GM18526 (cell line): Measurements from ENCODE around the gene AK8.

Experiments
- POLR2A ChIP-seq: IDR thresholded peaks from 3 replicates; pipeline ENCODE4 v1.6.1; 2011; ENCODE audit not compliant: insufficient read length; ENCODE audit errors: extremely low read depth

The AK8 gene

GRCh38 chr9:132849185-132849706 is 28.8 kb downstream of the AK8 start:
- TF ChIP-seq POLR2A = no peak

DNA sequence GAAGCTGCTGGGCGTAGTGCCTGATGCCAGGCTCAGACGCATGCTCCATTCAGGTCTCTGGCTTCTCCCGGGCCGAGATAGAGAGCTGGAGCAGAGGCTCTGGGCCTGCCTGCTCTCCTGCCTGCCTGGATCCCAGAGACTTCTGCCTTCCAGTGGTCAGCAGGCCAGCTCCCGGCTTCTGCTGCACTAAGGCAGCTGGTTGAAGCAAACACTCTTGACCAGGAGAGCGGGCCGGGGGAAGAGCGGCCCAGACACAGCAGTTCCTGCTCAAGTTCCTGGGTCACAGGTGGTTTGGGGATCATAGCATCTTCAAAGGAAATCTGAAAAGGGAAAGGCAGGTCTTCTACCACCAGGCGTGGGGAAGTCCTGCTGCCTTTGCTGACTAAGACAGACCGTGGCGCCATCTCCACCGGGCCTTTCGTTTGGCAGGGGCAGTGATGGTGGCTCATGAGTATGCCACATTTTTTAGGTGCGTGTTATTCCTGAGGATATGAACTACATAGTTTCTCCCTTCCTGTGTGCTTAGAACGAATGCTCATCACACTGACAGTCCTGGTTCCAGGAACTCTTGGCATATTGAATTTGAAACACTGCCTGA is 31.1 kb downstream of the AK8 start:
- TF ChIP-seq POLR2A = no peak

GRCh38 chr9:132846109-132846917 is 31.8 kb downstream of the AK8 start:
- no peak for TF ChIP-seq POLR2A

- no peak for TF ChIP-seq POLR2A
These were observed 35.7 kb downstream of the AK8 start for GRCh38 chr9:132842124-132843044.

DNA sequence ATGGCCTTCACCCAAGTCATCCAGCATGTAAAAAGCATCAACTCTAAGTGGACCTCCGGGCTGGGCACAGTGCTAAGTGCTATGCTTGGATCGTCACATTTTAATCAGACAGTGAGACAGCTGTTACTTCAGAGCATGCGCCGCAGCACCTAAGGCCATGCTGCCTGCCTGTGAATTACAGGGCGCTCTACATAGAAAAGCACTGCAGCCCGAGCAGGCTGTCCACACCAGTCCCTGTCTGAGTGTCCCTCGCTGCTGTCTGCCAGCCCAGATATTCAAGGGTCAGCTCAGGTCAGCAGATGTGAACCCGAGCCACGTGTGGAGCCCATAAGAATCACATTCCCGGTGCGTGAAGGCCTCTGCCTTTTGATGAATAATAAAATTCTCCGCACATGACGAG is 37.1 kb downstream of the AK8 start:
- TF ChIP-seq POLR2A = no peak

DNA sequence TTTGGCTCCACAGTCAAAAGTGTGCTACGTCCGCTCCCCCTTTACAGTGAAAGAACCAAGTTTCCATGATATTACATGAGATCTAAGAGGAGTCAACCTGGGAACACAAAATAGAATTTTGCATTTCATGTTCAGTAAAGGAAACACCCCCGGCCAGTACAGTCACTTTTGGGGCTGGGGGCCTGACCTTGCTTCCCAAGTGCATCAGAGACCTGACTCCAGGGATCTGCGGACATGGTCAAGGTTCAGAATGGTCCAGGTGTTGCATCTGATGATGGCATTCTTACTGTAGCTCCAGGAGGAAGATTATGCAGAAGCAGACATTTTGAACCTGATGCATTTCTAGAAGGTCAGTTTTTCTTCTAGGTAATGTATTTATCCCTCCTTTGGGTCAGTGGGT is 39.8 kb downstream of the AK8 start:
- TF ChIP-seq POLR2A = no peak

DNA sequence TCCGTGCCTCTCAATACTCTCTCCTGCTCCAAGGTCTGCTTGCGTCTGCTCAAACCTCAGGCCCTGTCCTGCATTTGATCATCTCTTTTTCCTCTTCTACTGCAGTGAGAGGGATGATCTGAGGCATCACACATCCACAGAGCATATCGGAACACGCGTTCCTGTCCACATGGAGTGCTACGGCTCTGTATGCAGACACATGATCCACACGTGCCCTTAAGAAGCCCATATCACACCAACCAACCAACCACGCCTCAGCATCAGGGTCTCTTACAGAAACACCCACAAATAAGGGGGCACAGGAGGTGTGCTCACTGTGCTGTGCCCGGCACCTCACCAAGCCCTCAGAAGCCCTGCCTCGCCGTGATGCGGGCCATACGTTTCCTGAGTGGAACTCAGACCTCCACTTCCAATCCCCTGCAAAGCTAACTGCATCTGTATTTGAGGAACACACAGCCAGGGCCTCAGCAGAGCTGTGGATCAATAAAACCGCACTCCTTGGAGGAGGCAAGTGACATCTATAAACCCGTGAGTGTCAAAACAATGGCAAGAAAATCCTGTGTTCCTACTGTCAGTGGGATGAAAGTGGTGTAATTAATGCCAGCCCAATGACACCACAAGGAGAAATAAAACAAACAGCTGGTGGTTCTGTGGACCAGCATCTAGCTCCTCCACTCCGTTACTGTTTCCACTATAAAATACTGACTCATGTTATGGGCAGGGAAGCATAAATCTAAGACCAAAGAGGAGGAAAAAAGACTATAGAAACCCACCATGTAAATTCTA is 40.4 kb downstream of the AK8 start:
- TF ChIP-seq POLR2A = no peak

DNA sequence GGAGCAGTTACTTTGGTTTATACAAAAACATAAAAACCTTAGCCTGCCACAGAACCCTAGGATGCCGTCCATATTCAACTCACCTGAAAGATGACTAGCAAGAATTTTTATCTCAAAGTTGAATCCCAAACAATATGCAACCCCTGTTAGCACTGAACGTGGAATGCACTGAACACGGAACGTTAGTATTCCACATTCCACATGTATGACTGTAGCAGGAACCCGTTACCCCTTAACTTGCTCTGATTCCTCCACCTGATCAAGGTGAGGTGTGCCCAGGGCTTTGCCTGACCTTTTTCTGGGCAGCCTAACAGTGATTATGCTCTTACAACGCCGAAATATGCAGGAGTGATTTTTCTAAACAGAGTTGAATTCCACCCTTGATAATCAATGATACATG is 43.7 kb downstream of the AK8 start:
- TF ChIP-seq POLR2A = no peak

- TF ChIP-seq POLR2A = no peak
These were observed 44.4 kb downstream of the AK8 start for GRCh38 chr9:132833550-132834121.

DNA sequence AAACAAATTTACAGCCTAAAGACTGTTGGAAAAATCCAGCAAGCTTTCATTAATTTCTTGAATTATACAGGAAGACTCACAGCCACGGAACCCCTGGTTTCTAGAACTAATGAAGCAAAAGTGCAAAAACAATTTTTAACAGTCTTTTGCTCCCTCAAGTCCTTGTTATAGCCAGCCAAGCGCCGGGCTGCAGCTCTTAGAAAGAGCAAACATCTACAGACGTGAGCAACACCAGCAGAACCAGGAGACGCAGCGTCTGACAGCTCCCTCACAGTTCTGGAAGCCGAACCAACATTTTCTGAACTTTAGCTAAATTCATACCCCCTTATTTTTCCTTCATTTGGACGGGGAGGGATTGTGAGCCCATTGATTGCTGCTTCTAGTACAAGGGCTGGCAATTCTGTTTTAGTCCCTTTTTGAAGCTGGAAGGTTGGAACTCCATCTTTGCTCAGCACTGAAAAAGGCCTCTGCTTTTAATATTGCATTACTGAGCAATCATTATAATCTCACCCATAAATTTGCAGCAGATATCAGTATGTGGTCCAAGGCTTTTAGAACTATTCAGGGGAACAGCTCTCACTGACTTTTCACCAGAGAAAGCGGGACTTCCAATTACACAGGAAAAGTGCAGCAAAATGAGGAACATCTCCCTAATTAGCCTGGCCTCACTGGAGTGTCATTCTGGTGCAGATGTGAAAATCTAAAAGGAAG is 45.8 kb downstream of the AK8 start:
- no peak for TF ChIP-seq POLR2A

DNA sequence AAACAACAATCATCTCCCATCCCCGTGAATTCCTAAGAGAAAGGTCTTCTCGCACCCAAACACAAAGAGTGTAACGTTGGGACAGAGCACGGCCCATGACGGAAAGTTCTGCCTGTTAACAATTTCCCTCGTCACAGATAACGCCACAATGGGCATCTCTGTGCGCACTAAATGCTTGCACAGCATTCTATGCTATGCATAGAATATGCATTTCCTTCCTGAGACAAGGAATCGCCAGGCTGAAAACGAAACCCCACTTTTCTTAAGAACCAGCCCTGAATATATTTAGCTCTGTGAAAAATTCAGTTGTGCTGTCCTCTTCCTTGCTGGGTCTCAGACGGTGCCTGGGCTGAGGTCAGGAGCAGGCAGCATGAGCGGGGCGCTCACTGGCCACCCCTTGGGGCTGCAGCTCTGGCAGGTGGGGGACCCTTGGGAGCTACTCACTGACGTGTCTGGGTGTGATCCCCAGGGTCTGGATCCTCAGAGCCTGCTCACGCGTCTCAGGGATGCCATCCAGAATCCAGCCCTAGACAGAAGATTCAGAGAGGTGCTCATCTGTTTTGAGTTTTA is 49.8 kb downstream of the AK8 start:
- no peak for TF ChIP-seq POLR2A

GRCh38 chr9:132827366-132827765 is 50.7 kb downstream of the AK8 start:
- no peak for TF ChIP-seq POLR2A

DNA sequence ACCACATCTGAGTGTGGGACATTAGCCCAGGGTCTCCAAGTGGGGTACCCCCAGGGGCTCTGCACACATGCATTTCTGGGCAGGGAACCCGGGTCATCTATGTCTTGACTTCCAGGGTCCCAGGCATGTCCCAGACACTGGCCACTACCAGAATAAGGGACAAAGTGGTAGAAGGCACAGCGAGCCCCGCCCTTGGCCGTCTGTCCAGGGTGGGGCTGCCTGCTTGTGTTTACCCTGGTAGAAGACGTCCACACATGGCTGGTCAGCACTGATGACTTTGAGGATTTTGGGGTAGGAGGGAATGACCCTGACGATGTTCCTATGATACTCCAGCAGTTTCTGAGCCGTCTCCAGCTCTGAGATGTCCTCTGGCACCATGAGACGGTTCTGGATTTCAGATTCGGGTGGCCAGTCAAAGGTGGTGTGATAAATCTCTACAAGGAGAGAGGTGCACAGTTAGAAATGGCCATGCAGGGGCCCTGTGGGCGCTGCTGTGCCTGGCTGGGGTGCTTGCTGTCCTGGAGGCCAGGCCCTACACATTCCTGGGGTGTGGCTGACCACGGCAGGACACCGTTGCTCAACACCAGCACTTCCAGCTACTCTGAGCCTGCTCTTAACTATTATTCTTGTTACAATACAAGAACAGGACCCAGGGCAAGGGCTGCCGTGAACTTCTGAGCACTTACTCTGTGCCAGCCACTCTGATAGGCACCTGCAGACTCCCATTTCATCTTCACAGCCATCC is 51.3 kb downstream of the AK8 start:
- TF ChIP-seq POLR2A = no peak
